Thoracic aorta (tissue), 2 donors: ENCODE measurements around the gene THEMIS. TPM values are rescaled to one million over a fixed set of nuclear protein-coding genes. Genes with fewer than 3 reads are reported as not detected.

Experiments
- ATAC-seq: fragments of 150-250 bp; one replicate; pipeline ENCODE4 v1.8.0; 2017; ENCODE audit warnings: low read depth; ENCODE audit not compliant: insufficient number of reproducible peaks, low FRiP score
- DNase-seq: peaks from one replicate; pipeline ENCODE4 v3.0.0-alpha.2; 2020; ENCODE audit warnings: low spot score
- H3K27ac ChIP-seq, 2 donors: fragments of 200-600 bp; sonication (generic); 1 replicate in 1 of 2; 2 replicates in 1 of 2; pipeline ENCODE4 v1.5.1; 2016; ENCODE audit warnings: mild to moderate bottlenecking in 2 of 2, moderate library complexity in 2 of 2
- H3K27me3 ChIP-seq: fragments of 200-600 bp; sonication (generic); replicated peaks from 2 replicates; pipeline ENCODE4 v1.6.0; 2016; ENCODE audit warnings: mild to moderate bottlenecking; ENCODE audit not compliant: insufficient read depth
- H3K36me3 ChIP-seq: fragments of 200-600 bp; sonication (generic); one replicate; pipeline ENCODE4 v1.5.1; 2016
- H3K4me1 ChIP-seq, 2 donors: fragments of 200-600 bp; sonication (generic); 1 replicate in 1 of 2; 2 replicates in 1 of 2; pipeline versions ENCODE4 v1.5.1 to v1.6.0; 2016; ENCODE audit warnings: low read depth in 2 of 2, mild to moderate bottlenecking in 1 of 2; ENCODE audit not compliant: control insufficient read depth in 1 of 2
- H3K4me3 ChIP-seq: fragments of 200-600 bp; sonication (generic); 2 replicates; pipeline ENCODE4 v1.5.1; 2016; ENCODE audit warnings: mild to moderate bottlenecking
- H3K9me3 ChIP-seq: fragments of 200-600 bp; sonication (generic); 2 replicates; pipeline ENCODE4 v1.5.1; 2016
- CTCF ChIP-seq: fragments of 200-600 bp; sonication (generic); IDR thresholded peaks from one replicate; pipeline ENCODE4 v1.5.1; 2019; ENCODE audit warnings: antibody characterized with exemption
- total RNA-seq, 2 donors: library from RNA; depleted of rRNA; stranded (reverse); fragments of >200 nt; gene quantifications; one replicate each; pipeline versions ENCODE4 v1.1.0 to v1.2.3, GENCODE V29; 2016

THEMIS gene
- total RNA-seq, 2 donors from 2014 or later, result 1.6 to 1.9 TPM

GRCh38 chr6:127902933-127903332 lies 2.1 kb upstream of the THEMIS start:
- H3K27me3 ChIP-seq, result no peaks in the 10 kb centered on the region
- H3K4me3 ChIP-seq, result no peak overlapping the region
- H3K9me3 ChIP-seq, result no peaks in the 10 kb centered on the region
- TF ChIP-seq CTCF, result no peak
- H3K4me1 ChIP-seq, result no peaks in the 10 kb centered on the region
- ATAC-seq, result no peak
- H3K36me3 ChIP-seq, result no peaks in the 10 kb centered on the region
- DNase-seq, result no peak
- H3K27ac ChIP-seq, result no peak overlapping the region

- no peaks in the 10 kb centered on the region for H3K36me3 ChIP-seq
- no peaks in the 10 kb centered on the region for H3K9me3 ChIP-seq
- ATAC-seq (no peak), DNase-seq (no peak)
- H3K27ac ChIP-seq, result no peak overlapping the region
- no peaks in the 10 kb centered on the region for H3K4me1 ChIP-seq
- TF ChIP-seq CTCF, result no peak
- no peaks in the 10 kb centered on the region for H3K27me3 ChIP-seq
- no peak overlapping the region for H3K4me3 ChIP-seq
Observed at GRCh38 chr6:127897484-127897883, 3.4 kb downstream of the THEMIS start.

- no peak for TF ChIP-seq CTCF
- no peak for DNase-seq
- Histone ChIP-seq H3K4me1 (no peaks in the 10 kb centered on the region), H3K4me3 (no peak overlapping the region), H3K27me3 (no peaks in the 10 kb centered on the region), H3K9me3 (no peaks in the 10 kb centered on the region), H3K27ac (no peak overlapping the region), H3K36me3 (no peaks in the 10 kb centered on the region)
- ATAC-seq, result no peak
Observed at GRCh38 chr6:127894051-127894450, 6.8 kb downstream of the THEMIS start.

- TF ChIP-seq CTCF, result no peak
- DNase-seq, result no peak
- H3K9me3 ChIP-seq, result no peaks in the 10 kb centered on the region
- H3K27me3 ChIP-seq, result no peaks in the 10 kb centered on the region
- no peaks in the 10 kb centered on the region for H3K4me1 ChIP-seq
- no peak overlapping the region for H3K27ac ChIP-seq
- no peak for ATAC-seq
- no peak overlapping the region for H3K4me3 ChIP-seq
- no peaks in the 10 kb centered on the region for H3K36me3 ChIP-seq
Observed at GRCh38 chr6:127893541-127893940, 7.3 kb downstream of the THEMIS start.

- H3K9me3 ChIP-seq, result no peaks in the 10 kb centered on the region
- no peaks in the 10 kb centered on the region for H3K36me3 ChIP-seq
- DNase-seq, result no peak
- TF ChIP-seq CTCF, result no peak
- no peak overlapping the region for H3K27ac ChIP-seq
- no peaks in the 10 kb centered on the region for H3K27me3 ChIP-seq
- no peak for ATAC-seq
- H3K4me3 ChIP-seq, result no peak overlapping the region
- H3K4me1 ChIP-seq, result no peaks in the 10 kb centered on the region
Observed at GRCh38 chr6:127891731-127892326, 9.0 kb downstream of the THEMIS start.
